Measurements from ENCODE around the gene GGCT.

DNA sequence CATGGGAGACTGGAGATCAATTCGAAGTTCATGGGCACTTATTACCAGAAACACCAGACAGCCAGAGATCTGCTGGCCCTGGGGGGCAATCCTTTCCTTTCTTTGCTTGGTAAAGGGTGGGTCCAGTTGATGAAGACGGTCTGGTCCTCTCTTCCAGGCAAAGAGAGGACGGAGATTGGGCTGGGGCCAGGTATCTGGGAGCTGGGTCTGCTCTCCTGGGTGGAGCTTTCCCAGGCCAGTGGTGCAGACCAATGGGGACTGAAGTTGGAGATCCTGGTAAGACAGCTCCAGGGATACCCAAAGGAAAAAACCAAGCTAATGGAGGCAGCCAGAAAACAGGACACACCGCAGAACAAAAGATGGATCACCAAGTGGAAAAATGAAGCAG, 44.4 kb downstream of the GGCT start:
- TF ChIP-seq, protein P1, sequence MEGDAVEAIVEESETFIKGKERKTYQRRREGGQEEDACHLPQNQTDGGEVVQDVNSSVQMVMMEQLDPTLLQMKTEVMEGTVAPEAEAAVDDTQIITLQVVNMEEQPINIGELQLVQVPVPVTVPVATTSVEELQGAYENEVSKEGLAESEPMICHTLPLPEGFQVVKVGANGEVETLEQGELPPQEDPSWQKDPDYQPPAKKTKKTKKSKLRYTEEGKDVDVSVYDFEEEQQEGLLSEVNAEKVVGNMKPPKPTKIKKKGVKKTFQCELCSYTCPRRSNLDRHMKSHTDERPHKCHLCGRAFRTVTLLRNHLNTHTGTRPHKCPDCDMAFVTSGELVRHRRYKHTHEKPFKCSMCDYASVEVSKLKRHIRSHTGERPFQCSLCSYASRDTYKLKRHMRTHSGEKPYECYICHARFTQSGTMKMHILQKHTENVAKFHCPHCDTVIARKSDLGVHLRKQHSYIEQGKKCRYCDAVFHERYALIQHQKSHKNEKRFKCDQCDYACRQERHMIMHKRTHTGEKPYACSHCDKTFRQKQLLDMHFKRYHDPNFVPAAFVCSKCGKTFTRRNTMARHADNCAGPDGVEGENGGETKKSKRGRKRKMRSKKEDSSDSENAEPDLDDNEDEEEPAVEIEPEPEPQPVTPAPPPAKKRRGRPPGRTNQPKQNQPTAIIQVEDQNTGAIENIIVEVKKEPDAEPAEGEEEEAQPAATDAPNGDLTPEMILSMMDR (IDR thresholded peaks at IDR 0.05): no peak
- TF ChIP-seq, protein P2, sequence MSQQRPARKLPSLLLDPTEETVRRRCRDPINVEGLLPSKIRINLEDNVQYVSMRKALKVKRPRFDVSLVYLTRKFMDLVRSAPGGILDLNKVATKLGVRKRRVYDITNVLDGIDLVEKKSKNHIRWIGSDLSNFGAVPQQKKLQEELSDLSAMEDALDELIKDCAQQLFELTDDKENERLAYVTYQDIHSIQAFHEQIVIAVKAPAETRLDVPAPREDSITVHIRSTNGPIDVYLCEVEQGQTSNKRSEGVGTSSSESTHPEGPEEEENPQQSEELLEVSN (IDR thresholded peaks at IDR 0.05; ENCODE audit: borderline replicate concordance, low read depth): no peak
- TF ChIP-seq MYC (IDR thresholded peaks at IDR 0.05; ENCODE audit: borderline replicate concordance, low read length) (no peak), POLR2A (IDR thresholded peaks at IDR 0.05; ENCODE audit: low read length) (no peak), CHD4 (IDR thresholded peaks at IDR 0.05; ENCODE audit: borderline replicate concordance) (no peak), EP300 (IDR thresholded peaks at IDR 0.05) (no peak), PHF8 (IDR thresholded peaks at IDR 0.05; ENCODE audit: borderline replicate concordance, low read depth) (no peak)
- TF ChIP-seq, protein P3, sequence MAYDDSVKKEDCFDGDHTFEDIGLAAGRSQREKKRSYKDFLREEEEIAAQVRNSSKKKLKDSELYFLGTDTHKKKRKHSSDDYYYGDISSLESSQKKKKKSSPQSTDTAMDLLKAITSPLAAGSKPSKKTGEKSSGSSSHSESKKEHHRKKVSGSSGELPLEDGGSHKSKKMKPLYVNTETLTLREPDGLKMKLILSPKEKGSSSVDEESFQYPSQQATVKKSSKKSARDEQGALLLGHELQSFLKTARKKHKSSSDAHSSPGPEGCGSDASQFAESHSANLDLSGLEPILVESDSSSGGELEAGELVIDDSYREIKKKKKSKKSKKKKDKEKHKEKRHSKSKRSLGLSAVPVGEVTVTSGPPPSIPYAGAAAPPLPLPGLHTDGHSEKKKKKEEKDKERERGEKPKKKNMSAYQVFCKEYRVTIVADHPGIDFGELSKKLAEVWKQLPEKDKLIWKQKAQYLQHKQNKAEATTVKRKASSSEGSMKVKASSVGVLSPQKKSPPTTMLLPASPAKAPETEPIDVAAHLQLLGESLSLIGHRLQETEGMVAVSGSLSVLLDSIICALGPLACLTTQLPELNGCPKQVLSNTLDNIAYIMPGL (CRISPR knock-in tag; IDR thresholded peaks at IDR 0.05; ENCODE audit: borderline replicate concordance): no peak

All from A549 (cell line).